Heart left ventricle (tissue), 16 donors: ENCODE results near the gene LSAMP. TPM values are rescaled to one million over a fixed set of nuclear protein-coding genes. Genes with fewer than 3 reads are reported as not detected.

Experiments used
- ATAC-seq, 4 donors: fragments of 200-7000 bp; cut with Tn5 transposase; one replicate each; pipeline ENCODE4 v1.9.1; 2020 to 2022; ENCODE audit warnings: moderate library complexity in 4 of 4, mild to moderate bottlenecking in 3 of 4, moderate number of reproducible peaks in 1 of 4
- DNase-seq, 5 donors: peaks; one replicate each; pipeline ENCODE4 v3.0.0-alpha.2; 2020
- H3K27ac ChIP-seq, 12 donors: fragments of 200-600 bp; sonication (generic) in 4 of 12; one replicate each; pipeline versions ENCODE4 v1.5.0 to v1.8.0; 2016 to 2022; ENCODE audit warnings: mild to moderate bottlenecking in 2 of 12
- H3K27me3 ChIP-seq, 9 donors: fragments of 200-600 bp; sonication (generic) in 2 of 9; one replicate each; pipeline versions ENCODE4 v1.5.1 to v1.8.0; 2016 to 2022; ENCODE audit warnings: mild to moderate bottlenecking in 3 of 9
- H3K36me3 ChIP-seq, 9 donors: fragments of 200-600 bp; sonication (generic) in 2 of 9; one replicate each; pipeline versions ENCODE4 v1.5.0 to v1.8.0; 2018 to 2022; ENCODE audit warnings: mild to moderate bottlenecking in 2 of 9
- H3K4me1 ChIP-seq, 12 donors: fragments of 200-600 bp; sonication (generic) in 4 of 12; one replicate each; pipeline versions ENCODE4 v1.5.0 to v1.8.0; 2016 to 2022; ENCODE audit warnings: mild to moderate bottlenecking in 3 of 12
- H3K4me3 ChIP-seq, 12 donors: fragments of 200-600 bp; sonication (generic) in 4 of 12; one replicate each; pipeline versions ENCODE4 v1.5.0 to v1.8.0; 2017 to 2022; ENCODE audit warnings: mild to moderate bottlenecking in 9 of 12, moderate library complexity in 4 of 12
- H3K9me3 ChIP-seq, 12 donors: fragments of 200-600 bp; sonication (generic) in 4 of 12; one replicate each; pipeline versions ENCODE4 v1.5.0 to v1.8.0; 2016 to 2022; ENCODE audit warnings: mild to moderate bottlenecking in 1 of 12
- CTCF ChIP-seq, 12 donors: fragments of 200-600 bp; sonication (generic) in 4 of 12; IDR thresholded peaks; one replicate each; pipeline versions ENCODE4 v1.5.0 to v1.8.0; 2018 to 2022; ENCODE audit warnings: antibody characterized with exemption in 12 of 12, mild to moderate bottlenecking in 5 of 12
- POLR2A ChIP-seq, 2 donors: fragments of 450-650 bp; IDR thresholded peaks; one replicate each; pipeline ENCODE4 v1.6.1; 2017; ENCODE audit warnings: antibody characterized with exemption in 2 of 2, mild to moderate bottlenecking in 2 of 2, moderate library complexity in 2 of 2
- WGBS, 4 donors: extraction: QIAGEN DNeasy Blood & Tissue Kit in 2 of 4; methylation state at CpG; one replicate each; pipeline versions ENCODE4 v1.1.5 to v1.1.7; 2013 to 2018; 5-methylcytosine and 5-hydroxymethylcytosine counted together
- intact Hi-C, 10 donors: fragments of 100-400 bp; cut with DNase I; formaldehyde crosslinking; loops; one replicate each; pipeline versions ENCODE4 v1.11.1 to v1.14.2; 2022
- polyA plus RNA-seq, 2 donors: library from polyadenylated mRNA; stranded (reverse); fragments of 200-250 nt; gene quantifications; one replicate each; pipeline ENCODE4 v1.2.3, GENCODE V29; 2013
- total RNA-seq, 9 donors: library from RNA; depleted of rRNA in 2 of 9; stranded (reverse); fragments of >200 nt in 2 of 9; fragmentation: NEBNext Ultra II Directional in 3 of 9; extraction: Animal tissue kit (Norgen Biotek cat#: 25700) in 3 of 9; gene quantifications; one replicate each; pipeline versions ENCODE4 v1.1.0 to v1.2.4, GENCODE V29; 2016 to 2023
- donor health status: ischemic (EF 13 %, LVEDD 7.1; RV severe dilation, severe dysfunction).
- donor health status: healthy with polysubstance abuse.
- donor health status: DM: no; HTN: yes; CAD: no.
- donor health status: DM: no; HTN: no; CAD: no.
- donor health status: ischemic (EF 25% LVEDD 6.9; RV normal size, moderate dysfunction).
- donor health status: ischemic (EF 25% LVEDD 5.7; RV mildly dilated, moderate dysfunction).
- donor health status: healthy.
- donor health status: DM: yes; HTN: yes; CAD: no.
- donor health status: ischemic (EF 35%, LVEDD 5.7; RV mildly dilated, moderate dysfunction).
- donor health status: nonischemic (EF 11% LVEDD 7.7; RV severe dilation, severe dysfunction).
- donor health status: DM: yes; HTN: yes; CAD: no.
- donor health status: PGD.
- donor health status: ischemic (EF 29% LVEDD 5.4; RV normal size, mild dysfunction).
- donor health status: nonischemic (EF 23%, LVEDD 6.1; RV moderate dilation, normal function).

LSAMP gene
- total and polyA plus RNA-seq, 11 donors: 1.6 to 52.3 (median 7.2) TPM

GRCh38 chr3:116057400-116058006, 387.8 kb downstream of the LSAMP start:
- TF ChIP-seq POLR2A (IDR thresholded peaks at IDR 0.05): no peak
- no peak for TF ChIP-seq CTCF (IDR thresholded peaks at IDR 0.05)
- DNase-seq: no peak
- WGBS, 4 donors: 19 to 81% (median 74%) methylated on average over 1 of the region's 1 CpG
- Histone ChIP-seq H3K27me3 (no peaks in the 10 kb centered on the region), H3K27ac (no peak overlapping the region), H3K4me1 (no peaks in the 10 kb centered on the region), H3K36me3 (no peaks in the 10 kb centered on the region), H3K9me3 (no peaks in the 10 kb centered on the region), H3K4me3 (no peak overlapping the region)
- no peak for ATAC-seq
- intact Hi-C loops: no loop called here

GRCh38 chr3:116056280-116056679, 389.0 kb downstream of the LSAMP start:
- Histone ChIP-seq H3K27me3 (no peaks in the 10 kb centered on the region), H3K4me3 (no peak overlapping the region), H3K9me3 (no peaks in the 10 kb centered on the region), H3K27ac (no peak overlapping the region), H3K36me3 (no peaks in the 10 kb centered on the region), H3K4me1 (no peaks in the 10 kb centered on the region)
- TF ChIP-seq POLR2A (IDR thresholded peaks at IDR 0.05) (no peak), CTCF (IDR thresholded peaks at IDR 0.05) (no peak)
- DNase-seq (no peak), ATAC-seq (no peak)
- 86 to 92% (median 91%) methylated on average over 2 of the region's 2 CpGs for WGBS, 4 donors
- intact Hi-C loops: no loop called here

GRCh38 chr3:116053017-116053416, 392.3 kb downstream of the LSAMP start:
- Histone ChIP-seq H3K4me1 (no peaks in the 10 kb centered on the region), H3K4me3 (no peak overlapping the region), H3K9me3 (no peaks in the 10 kb centered on the region), H3K36me3 (no peaks in the 10 kb centered on the region), H3K27ac (no peak overlapping the region), H3K27me3 (no peaks in the 10 kb centered on the region)
- ATAC-seq (no peak), DNase-seq (no peak)
- TF ChIP-seq POLR2A (IDR thresholded peaks at IDR 0.05): no peak
- no peak for TF ChIP-seq CTCF (IDR thresholded peaks at IDR 0.05)
- intact Hi-C loops: no loop called here

- Histone ChIP-seq H3K36me3 (no peaks in the 10 kb centered on the region), H3K9me3 (no peaks in the 10 kb centered on the region), H3K4me3 (no peak overlapping the region), H3K27ac (no peak overlapping the region), H3K27me3 (no peaks in the 10 kb centered on the region), H3K4me1 (no peaks in the 10 kb centered on the region)
- no peak for TF ChIP-seq POLR2A (IDR thresholded peaks at IDR 0.05)
- no peak for TF ChIP-seq CTCF (IDR thresholded peaks at IDR 0.05)
- DNase-seq (no peak), ATAC-seq (no peak)
- 72 to 92% (median 87%) methylated on average over 3 of the region's 3 CpGs for WGBS, 4 donors
- intact Hi-C loops: no loop called here
Observed at GRCh38 chr3:116052602-116053001, 392.7 kb downstream of the LSAMP start.
